ENCODE results near the gene PGP. TPM values are rescaled to one million over a fixed set of nuclear protein-coding genes. Genes with fewer than 3 reads are reported as not detected.
"Not testable (repeated sequence)": the region's sequence is repeated elsewhere in the genome, so short reads cannot be mapped to it uniquely, and the experiment has no call there.

PGP gene, protein sequence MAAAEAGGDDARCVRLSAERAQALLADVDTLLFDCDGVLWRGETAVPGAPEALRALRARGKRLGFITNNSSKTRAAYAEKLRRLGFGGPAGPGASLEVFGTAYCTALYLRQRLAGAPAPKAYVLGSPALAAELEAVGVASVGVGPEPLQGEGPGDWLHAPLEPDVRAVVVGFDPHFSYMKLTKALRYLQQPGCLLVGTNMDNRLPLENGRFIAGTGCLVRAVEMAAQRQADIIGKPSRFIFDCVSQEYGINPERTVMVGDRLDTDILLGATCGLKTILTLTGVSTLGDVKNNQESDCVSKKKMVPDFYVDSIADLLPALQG
- 10 to 100 TPM; 10.4 to 18.4 (median 17.7) TPM for polyA plus RNA-seq

DNA sequence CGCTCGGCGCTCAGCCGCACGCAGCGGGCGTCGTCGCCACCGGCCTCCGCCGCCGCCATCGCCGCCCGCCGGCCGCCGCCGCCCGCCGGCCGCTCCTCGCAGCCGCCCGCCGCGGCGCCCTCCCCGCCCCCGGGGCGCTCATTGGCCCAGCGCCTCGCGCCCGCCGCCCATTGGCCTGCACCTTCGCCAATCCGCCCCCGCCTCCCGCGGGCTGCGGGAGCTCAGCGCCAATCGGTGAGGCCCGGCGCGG, at the start of gene PGP:
PGP (minus strand) TSS at position 122 of the 250 bp plus-strand sequence; CDS start at position 59, 63 bp downstream.
- H3K9me3 Mint-ChIP-seq: no peaks in the 10 kb centered on the region
- H3K4me1 Mint-ChIP-seq: peaks cover 13 to 18% of the 10 kb centered on the region in 2 donors
- no peak for DNase-seq
- peaks cover 4 to 13% (median 8%) of the 10 kb centered on the region in 3 donors for H3K27me3 Mint-ChIP-seq (ENCODE audit: low read depth in 3 of 3)
- H3K27ac Mint-ChIP-seq: peak within 1 kb of the TSS; percentile 75 to 91 (median 88)
- no peaks in the 10 kb centered on the region for H3K36me3 Mint-ChIP-seq
- peak within 1 kb of the TSS; percentile 86 to 92 (median 88) for H3K4me3 Mint-ChIP-seq

- Mint-ChIP-seq H3K27ac (peak overlapping the region in 1 of 6 donors; percentile 29), H3K36me3 (peaks cover 0 to 22% (median 11%) of the 10 kb centered on the region in 3 donors), H3K4me1 (peaks cover 28 to 35% of the 10 kb centered on the region in 2 donors)
- not testable (repeated sequence) for H3K27me3 Mint-ChIP-seq (ENCODE audit: low read depth in 3 of 3); DNase-seq; H3K4me3 Mint-ChIP-seq; H3K9me3 Mint-ChIP-seq
These were observed 48.4 kb upstream of the PGP start for GRCh38 chr16:2263026-2263425.

GRCh38 chr16:2260250-2260649, 45.6 kb upstream of the PGP start:
- H3K36me3 Mint-ChIP-seq: peaks cover 6 to 40% (median 21%) of the 10 kb centered on the region in 3 donors
- no peak overlapping the region for H3K4me3 Mint-ChIP-seq
- H3K4me1 Mint-ChIP-seq: peaks cover 8 to 14% of the 10 kb centered on the region in 2 donors
- no peak for DNase-seq
- H3K27ac Mint-ChIP-seq: no peak overlapping the region
- peaks cover 0 to 7% (median 3%) of the 10 kb centered on the region in 3 donors for H3K27me3 Mint-ChIP-seq (ENCODE audit: low read depth in 3 of 3)
- no peaks in the 10 kb centered on the region for H3K9me3 Mint-ChIP-seq

DNA sequence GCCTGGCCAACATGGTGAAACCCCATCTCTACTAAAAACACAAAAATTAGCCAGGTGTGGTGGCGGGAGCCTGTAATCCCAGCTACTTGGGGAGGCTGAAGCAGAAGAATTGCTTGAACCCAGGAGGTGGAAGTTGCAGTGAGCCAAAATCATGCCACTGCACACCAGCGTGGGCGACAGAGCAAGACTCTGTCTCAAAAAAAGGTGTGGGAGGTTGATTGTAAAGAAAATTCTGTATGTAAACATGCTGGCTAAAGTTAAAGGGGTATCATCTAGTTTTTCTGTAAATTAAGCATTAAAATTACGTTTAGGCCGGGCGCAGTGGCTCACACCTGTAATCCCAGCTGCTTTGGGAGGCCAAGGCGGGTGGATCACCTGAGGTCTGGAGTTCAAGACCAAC, 43.9 kb upstream of the PGP start:
- H3K4me1 Mint-ChIP-seq: not testable (repeated sequence)
- peaks cover 6 to 42% (median 19%) of the 10 kb centered on the region in 3 donors for H3K36me3 Mint-ChIP-seq

GRCh38 chr16:2257726-2258125, 43.1 kb upstream of the PGP start:
- no peak for DNase-seq
- Mint-ChIP-seq H3K27me3 (ENCODE audit: low read depth in 3 of 3) (peaks cover 0 to 7% (median 5%) of the 10 kb centered on the region in 3 donors), H3K36me3 (peaks cover 6 to 47% (median 24%) of the 10 kb centered on the region in 3 donors), H3K9me3 (no peaks in the 10 kb centered on the region), H3K4me1 (no peaks in the 10 kb centered on the region), H3K27ac (no peak overlapping the region), H3K4me3 (no peak overlapping the region)

More for the DNA sequence above, 43.9 kb upstream of the PGP start:
- not testable (repeated sequence) for H3K27me3 Mint-ChIP-seq (ENCODE audit: low read depth in 3 of 3); H3K9me3 Mint-ChIP-seq; H3K4me3 Mint-ChIP-seq; DNase-seq
- peak overlapping the region in 2 of 6 donors; percentile 27 to 45 for H3K27ac Mint-ChIP-seq

GRCh38 chr16:2256531-2257140, 42.0 kb upstream of the PGP start:
- no peak for DNase-seq
- H3K4me1 Mint-ChIP-seq: no peaks in the 10 kb centered on the region
- peaks cover 6 to 37% (median 24%) of the 10 kb centered on the region in 3 donors for H3K36me3 Mint-ChIP-seq
- no peaks in the 10 kb centered on the region for H3K9me3 Mint-ChIP-seq
- H3K27ac Mint-ChIP-seq: peak overlapping the region in 2 of 6 donors; percentile 49 to 71
- H3K4me3 Mint-ChIP-seq: peak overlapping the region in 1 of 5 donors; percentile 46
- H3K27me3 Mint-ChIP-seq (ENCODE audit: low read depth in 3 of 3): peaks cover 0 to 5% (median 4%) of the 10 kb centered on the region in 3 donors

- Mint-ChIP-seq H3K9me3 (no peaks in the 10 kb centered on the region), H3K27me3 (ENCODE audit: low read depth in 3 of 3) (peaks cover 0 to 8% (median 4%) of the 10 kb centered on the region in 3 donors), H3K4me1 (peaks cover 8 to 9% of the 10 kb centered on the region in 2 donors), H3K4me3 (peak overlapping the region in 1 of 5 donors; percentile 47), H3K36me3 (peaks cover 6 to 29% (median 17%) of the 10 kb centered on the region in 3 donors), H3K27ac (peak overlapping the region in 4 of 6 donors; percentile 35 to 81 (median 60))
- DNase-seq: no peak
These were observed 38.7 kb upstream of the PGP start for GRCh38 chr16:2253293-2253692.

- peaks cover 6 to 26% (median 16%) of the 10 kb centered on the region in 3 donors for H3K36me3 Mint-ChIP-seq
- no peak for DNase-seq
- H3K9me3 Mint-ChIP-seq: no peaks in the 10 kb centered on the region
- H3K4me1 Mint-ChIP-seq: peaks cover 8 to 9% of the 10 kb centered on the region in 2 donors
- H3K27me3 Mint-ChIP-seq (ENCODE audit: low read depth in 3 of 3): peaks cover 0 to 8% (median 4%) of the 10 kb centered on the region in 3 donors
- H3K4me3 Mint-ChIP-seq: peak overlapping the region in 4 of 5 donors; percentile 33 to 67 (median 50)
- H3K27ac Mint-ChIP-seq: peak overlapping the region; percentile 35 to 81 (median 54)
These were observed 38.1 kb upstream of the PGP start for GRCh38 chr16:2252806-2253148.

GRCh38 chr16:2251296-2252111, 36.9 kb upstream of the PGP start, which contains the start of gene ECI1:
TSS of gene ECI1 (minus strand) at chr16:2251587. CDS start at chr16:2251566, 21 bp downstream.
- Mint-ChIP-seq H3K9me3 (no peaks in the 10 kb centered on the region), H3K27ac (peak within 1 kb of the TSS; percentile 76 to 90 (median 87)), H3K27me3 (ENCODE audit: low read depth in 3 of 3) (peaks cover 0 to 8% (median 4%) of the 10 kb centered on the region in 3 donors), H3K4me1 (peaks cover 8 to 9% of the 10 kb centered on the region in 2 donors), H3K4me3 (peak within 1 kb of the TSS; percentile 86 to 90 (median 88)), H3K36me3 (peaks cover 1 to 16% (median 11%) of the 10 kb centered on the region in 3 donors)
- DNase-seq: peak; percentile 87 to 89 (median 87)

DNA sequence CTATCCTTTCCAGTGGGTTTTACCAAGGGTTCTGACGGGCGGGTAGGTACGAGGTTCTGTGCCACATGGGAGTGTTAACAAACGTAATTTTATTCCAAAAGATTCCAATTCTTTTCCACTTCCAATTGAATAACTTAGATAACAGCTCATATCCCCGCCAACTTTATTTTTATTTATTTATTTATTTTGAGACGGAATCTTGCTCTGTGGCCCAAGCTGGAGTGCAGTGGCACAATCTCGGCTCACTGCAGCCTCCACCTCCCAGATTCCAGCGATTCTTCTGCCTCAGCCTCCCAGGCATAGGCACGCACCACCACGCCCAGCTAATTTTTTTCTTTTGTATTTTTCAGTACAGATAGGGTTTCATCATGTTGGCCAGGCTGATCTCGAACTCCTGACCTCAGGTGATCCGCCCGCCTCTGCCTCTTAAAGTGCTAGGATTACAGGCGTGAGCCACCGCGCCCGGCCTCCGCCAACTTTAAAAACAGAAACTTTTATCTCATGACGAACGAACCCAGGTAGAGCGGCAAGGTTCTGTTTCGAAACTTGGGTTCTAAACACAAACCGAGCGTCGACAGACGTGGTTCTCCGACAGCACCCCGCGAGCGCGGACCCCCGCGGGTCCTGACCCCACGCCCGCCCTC, 36.1 kb upstream of the PGP start:
- H3K9me3 Mint-ChIP-seq: no peaks in the 10 kb centered on the region
- peaks cover 0 to 6% (median 4%) of the 10 kb centered on the region in 3 donors for H3K27me3 Mint-ChIP-seq (ENCODE audit: low read depth in 3 of 3)
- H3K4me1 Mint-ChIP-seq: peaks cover 8 to 9% of the 10 kb centered on the region in 2 donors
- DNase-seq: no peak
- peaks cover 0 to 13% (median 10%) of the 10 kb centered on the region in 3 donors for H3K36me3 Mint-ChIP-seq
- peak overlapping the region; percentile 86 to 90 (median 88) for H3K4me3 Mint-ChIP-seq
- peak overlapping the region; percentile 76 to 90 (median 87) for H3K27ac Mint-ChIP-seq

DNA sequence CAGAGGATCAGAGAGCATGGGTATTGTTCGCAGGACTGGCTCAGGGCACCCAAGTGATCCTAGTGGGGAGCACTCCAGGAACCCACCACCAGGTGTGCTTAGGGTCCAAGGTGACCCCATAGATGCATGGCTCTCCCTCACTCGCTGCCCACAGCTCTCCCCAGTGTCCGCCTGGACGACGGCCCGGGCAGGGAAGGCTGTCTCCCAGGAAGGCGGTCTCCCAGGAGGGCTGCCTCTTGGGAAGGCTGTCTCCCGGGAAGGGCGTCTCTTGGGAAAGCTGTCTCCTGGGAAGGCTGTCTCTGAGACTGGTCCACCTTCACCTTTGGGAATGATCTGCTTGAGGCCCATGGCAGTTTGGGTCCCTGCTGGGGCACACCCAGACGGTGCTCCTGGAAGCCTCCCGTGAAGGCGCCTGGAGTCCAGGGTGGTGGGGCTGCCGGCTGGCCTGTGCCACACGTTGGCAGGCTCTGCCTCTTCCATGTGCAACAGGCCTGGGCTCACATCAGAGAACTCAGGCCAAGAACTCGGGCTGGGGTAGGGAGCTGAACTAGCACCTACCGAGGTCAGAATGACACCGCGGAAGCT, 31.8 kb upstream of the PGP start:
- Mint-ChIP-seq H3K27ac (no peak overlapping the region), H3K4me1 (peaks cover 8 to 9% of the 10 kb centered on the region in 2 donors), H3K9me3 (no peaks in the 10 kb centered on the region), H3K27me3 (ENCODE audit: low read depth in 3 of 3) (peaks cover 0 to 5% (median 0%) of the 10 kb centered on the region in 3 donors), H3K4me3 (no peak overlapping the region), H3K36me3 (peaks cover 0 to 4% (median 4%) of the 10 kb centered on the region in 3 donors)
- no peak for DNase-seq

GRCh38 chr16:2244926-2245795, 30.5 kb upstream of the PGP start:
- Mint-ChIP-seq H3K9me3 (no peaks in the 10 kb centered on the region), H3K27ac (no peak overlapping the region), H3K4me1 (peaks cover 0 to under 1% of the 10 kb centered on the region in 2 donors), H3K36me3 (peaks cover 0 to 4% (median 4%) of the 10 kb centered on the region in 3 donors), H3K27me3 (ENCODE audit: low read depth in 3 of 3) (peaks cover 0 to 2% (median 0%) of the 10 kb centered on the region in 3 donors), H3K4me3 (no peak overlapping the region)
- no peak for DNase-seq
